NCI-H1105 treated with DMSO at 0.1 percent for 48 hours (cell line): ENCODE data around the gene GAREM1.
A peak's percentile ranks its signal among the peaks of the same experiment; 100 is the strongest.

Experiments
- DNase-seq: peaks from one replicate; lab custom pipeline; 2025; lab: John Stamatoyannopoulos, UW

GAREM1 gene

GRCh38 chr18:32425466-32425865 is 45.2 kb downstream of the GAREM1 start:
- no peak for DNase-seq

- DNase-seq, result no peak
Observed at GRCh38 chr18:32424696-32425095, 46.0 kb downstream of the GAREM1 start.

- DNase-seq, result no peak
Observed at GRCh38 chr18:32422978-32423740, 47.5 kb downstream of the GAREM1 start.

GRCh38 chr18:32422201-32422600 is 48.5 kb downstream of the GAREM1 start:
- no peak for DNase-seq

- DNase-seq, result no peak
Observed at GRCh38 chr18:32420084-32420750, 50.5 kb downstream of the GAREM1 start.

GRCh38 chr18:32418148-32418547 is 52.5 kb downstream of the GAREM1 start:
- no peak for DNase-seq

GRCh38 chr18:32405588-32405987 is 65.1 kb downstream of the GAREM1 start:
- no peak for DNase-seq

- DNase-seq, result no peak
Observed at GRCh38 chr18:32401621-32402020, 69.1 kb downstream of the GAREM1 start.

- DNase-seq, result peak; percentile 52
Observed at GRCh38 chr18:32393407-32393806, 77.3 kb downstream of the GAREM1 start.

GRCh38 chr18:32391126-32391525 is 79.6 kb downstream of the GAREM1 start:
- DNase-seq, result no peak

- DNase-seq, result peak; percentile 96
Observed at GRCh38 chr18:32389858-32390257, 80.8 kb downstream of the GAREM1 start.

GRCh38 chr18:32389191-32389590 is 81.5 kb downstream of the GAREM1 start:
- no peak for DNase-seq

GRCh38 chr18:32386471-32386870 is 84.2 kb downstream of the GAREM1 start:
- DNase-seq, result no peak

- DNase-seq, result no peak
Observed at GRCh38 chr18:32383050-32383819, 87.4 kb downstream of the GAREM1 start.

- DNase-seq, result no peak
Observed at GRCh38 chr18:32381761-32382160, 88.9 kb downstream of the GAREM1 start.

- DNase-seq, result no peak
Observed at GRCh38 chr18:32380559-32380958, 90.1 kb downstream of the GAREM1 start.

- no peak for DNase-seq
Observed at GRCh38 chr18:32379891-32380290, 90.8 kb downstream of the GAREM1 start.

- no peak for DNase-seq
Observed at GRCh38 chr18:32378705-32379104, 92.0 kb downstream of the GAREM1 start.

- DNase-seq, result peak; percentile 88
Observed at GRCh38 chr18:32373995-32374394, 96.7 kb downstream of the GAREM1 start.

- no peak for DNase-seq
Observed at GRCh38 chr18:32373505-32373904, 97.2 kb downstream of the GAREM1 start.

GRCh38 chr18:32372381-32373061 is 98.2 kb downstream of the GAREM1 start:
- peak; percentile 34 for DNase-seq

- DNase-seq, result no peak
Observed at GRCh38 chr18:32372047-32372380, 98.7 kb downstream of the GAREM1 start.
